Measurements from ENCODE around the gene CHRNA1. TPM values are rescaled to one million over a fixed set of nuclear protein-coding genes. Genes with fewer than 3 reads are reported as not detected.

CHRNA1 gene
- total and polyA plus RNA-seq, 4 donors: not detected

DNA sequence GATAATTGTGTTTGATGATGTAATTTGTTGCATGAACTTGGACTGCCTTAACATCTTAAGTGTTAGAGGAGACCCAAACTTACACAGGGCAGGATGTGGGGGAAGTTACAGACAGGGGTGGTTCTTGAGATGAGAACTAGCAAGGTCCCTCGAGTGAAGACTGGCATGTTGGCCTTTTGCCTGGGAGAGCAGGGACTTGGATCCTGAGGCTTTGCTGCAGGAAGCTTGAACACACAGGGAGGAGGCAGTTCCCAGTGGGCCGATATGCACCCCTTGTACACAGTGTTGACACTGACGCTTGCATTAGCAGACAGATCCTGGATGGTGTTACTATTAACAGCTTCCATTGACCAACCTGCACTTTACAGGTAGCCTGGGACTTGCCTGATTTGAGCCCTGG is 47.5 kb downstream of the CHRNA1 start:
- no peak for TF ChIP-seq HNF4G (IDR thresholded peaks at IDR 0.05)
- TF ChIP-seq, protein P1, sequence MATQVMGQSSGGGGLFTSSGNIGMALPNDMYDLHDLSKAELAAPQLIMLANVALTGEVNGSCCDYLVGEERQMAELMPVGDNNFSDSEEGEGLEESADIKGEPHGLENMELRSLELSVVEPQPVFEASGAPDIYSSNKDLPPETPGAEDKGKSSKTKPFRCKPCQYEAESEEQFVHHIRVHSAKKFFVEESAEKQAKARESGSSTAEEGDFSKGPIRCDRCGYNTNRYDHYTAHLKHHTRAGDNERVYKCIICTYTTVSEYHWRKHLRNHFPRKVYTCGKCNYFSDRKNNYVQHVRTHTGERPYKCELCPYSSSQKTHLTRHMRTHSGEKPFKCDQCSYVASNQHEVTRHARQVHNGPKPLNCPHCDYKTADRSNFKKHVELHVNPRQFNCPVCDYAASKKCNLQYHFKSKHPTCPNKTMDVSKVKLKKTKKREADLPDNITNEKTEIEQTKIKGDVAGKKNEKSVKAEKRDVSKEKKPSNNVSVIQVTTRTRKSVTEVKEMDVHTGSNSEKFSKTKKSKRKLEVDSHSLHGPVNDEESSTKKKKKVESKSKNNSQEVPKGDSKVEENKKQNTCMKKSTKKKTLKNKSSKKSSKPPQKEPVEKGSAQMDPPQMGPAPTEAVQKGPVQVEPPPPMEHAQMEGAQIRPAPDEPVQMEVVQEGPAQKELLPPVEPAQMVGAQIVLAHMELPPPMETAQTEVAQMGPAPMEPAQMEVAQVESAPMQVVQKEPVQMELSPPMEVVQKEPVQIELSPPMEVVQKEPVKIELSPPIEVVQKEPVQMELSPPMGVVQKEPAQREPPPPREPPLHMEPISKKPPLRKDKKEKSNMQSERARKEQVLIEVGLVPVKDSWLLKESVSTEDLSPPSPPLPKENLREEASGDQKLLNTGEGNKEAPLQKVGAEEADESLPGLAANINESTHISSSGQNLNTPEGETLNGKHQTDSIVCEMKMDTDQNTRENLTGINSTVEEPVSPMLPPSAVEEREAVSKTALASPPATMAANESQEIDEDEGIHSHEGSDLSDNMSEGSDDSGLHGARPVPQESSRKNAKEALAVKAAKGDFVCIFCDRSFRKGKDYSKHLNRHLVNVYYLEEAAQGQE (IDR thresholded peaks at IDR 0.05): no peak
- no peak for TF ChIP-seq SP1 (IDR thresholded peaks at IDR 0.05)
- no peak for TF ChIP-seq RAD21 (IDR thresholded peaks at IDR 0.05)
- Histone ChIP-seq H3K4me1 (ENCODE audit: control insufficient read depth in 4 of 4, insufficient read depth in 4 of 4, low read length in 3 of 4) (no peaks in the 10 kb centered on the region), H3K9me3 (ENCODE audit: control insufficient read depth in 4 of 4, low read length in 3 of 4) (no peaks in the 10 kb centered on the region), H3K27ac (ENCODE audit: low read depth in 1 of 2, low read length in 2 of 2) (no peak overlapping the region), H3K9ac (ENCODE audit: low read depth in 1 of 2, low read length in 2 of 2) (no peak overlapping the region), H3K27me3 (ENCODE audit: control insufficient read depth in 4 of 4, insufficient read depth in 4 of 4, low read length in 3 of 4) (no peaks in the 10 kb centered on the region), H3K4me3 (ENCODE audit: low read depth in 1 of 3, low read length in 3 of 3) (no peak overlapping the region), H3K36me3 (ENCODE audit: control insufficient read depth in 4 of 4, insufficient read depth in 3 of 4, low read depth in 1 of 4, low read length in 3 of 4) (no peaks in the 10 kb centered on the region)
- WGBS: 64% methylated on average over 3 of the region's 3 CpGs
- DNase-seq (ENCODE audit: low spot score): no peak

- H3K4me3 ChIP-seq (ENCODE audit: low read depth in 1 of 3, low read length in 3 of 3): no peak overlapping the region
- H3K27ac ChIP-seq (ENCODE audit: low read depth in 1 of 2, low read length in 2 of 2): no peak overlapping the region
- no peaks in the 10 kb centered on the region for H3K4me1 ChIP-seq (ENCODE audit: control insufficient read depth in 4 of 4, insufficient read depth in 4 of 4, low read length in 3 of 4)
- H3K36me3 ChIP-seq (ENCODE audit: control insufficient read depth in 4 of 4, insufficient read depth in 3 of 4, low read depth in 1 of 4, low read length in 3 of 4): no peaks in the 10 kb centered on the region
- no peaks in the 10 kb centered on the region for H3K9me3 ChIP-seq (ENCODE audit: control insufficient read depth in 4 of 4, low read length in 3 of 4)
- 93% methylated on average over 2 of the region's 2 CpGs for WGBS
- TF ChIP-seq ZBTB33 (IDR thresholded peaks at IDR 0.05) (no peak), TAF1 (conservative IDR thresholded peaks at IDR 0.05) (no peak), FOXA1 (IDR thresholded peaks at IDR 0.05) (no peak), RXRA (IDR thresholded peaks at IDR 0.05) (no peak), EGR1 (IDR thresholded peaks at IDR 0.05; ENCODE audit: low read depth in 2 of 2) (no peak), RAD21 (IDR thresholded peaks at IDR 0.05) (no peak), HNF4G (IDR thresholded peaks at IDR 0.05) (no peak), GABPA (IDR thresholded peaks at IDR 0.05 in 1 of 2, conservative IDR thresholded peaks at IDR 0.05 in 1 of 2) (no peak), FOXA2 (IDR thresholded peaks at IDR 0.05) (no peak), NR2F2 (IDR thresholded peaks at IDR 0.05) (no peak), ATF3 (IDR thresholded peaks at IDR 0.05) (no peak), JUND (IDR thresholded peaks at IDR 0.05) (no peak), SP1 (IDR thresholded peaks at IDR 0.05) (no peak), YY1 (IDR thresholded peaks at IDR 0.05) (no peak), HNF4A (conservative IDR thresholded peaks at IDR 0.05) (no peak)
- TF ChIP-seq, protein P2, sequence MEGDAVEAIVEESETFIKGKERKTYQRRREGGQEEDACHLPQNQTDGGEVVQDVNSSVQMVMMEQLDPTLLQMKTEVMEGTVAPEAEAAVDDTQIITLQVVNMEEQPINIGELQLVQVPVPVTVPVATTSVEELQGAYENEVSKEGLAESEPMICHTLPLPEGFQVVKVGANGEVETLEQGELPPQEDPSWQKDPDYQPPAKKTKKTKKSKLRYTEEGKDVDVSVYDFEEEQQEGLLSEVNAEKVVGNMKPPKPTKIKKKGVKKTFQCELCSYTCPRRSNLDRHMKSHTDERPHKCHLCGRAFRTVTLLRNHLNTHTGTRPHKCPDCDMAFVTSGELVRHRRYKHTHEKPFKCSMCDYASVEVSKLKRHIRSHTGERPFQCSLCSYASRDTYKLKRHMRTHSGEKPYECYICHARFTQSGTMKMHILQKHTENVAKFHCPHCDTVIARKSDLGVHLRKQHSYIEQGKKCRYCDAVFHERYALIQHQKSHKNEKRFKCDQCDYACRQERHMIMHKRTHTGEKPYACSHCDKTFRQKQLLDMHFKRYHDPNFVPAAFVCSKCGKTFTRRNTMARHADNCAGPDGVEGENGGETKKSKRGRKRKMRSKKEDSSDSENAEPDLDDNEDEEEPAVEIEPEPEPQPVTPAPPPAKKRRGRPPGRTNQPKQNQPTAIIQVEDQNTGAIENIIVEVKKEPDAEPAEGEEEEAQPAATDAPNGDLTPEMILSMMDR (IDR thresholded peaks at IDR 0.05; ENCODE audit: low read depth, low read length, missing input control): no peak
- TF ChIP-seq, protein P1 (IDR thresholded peaks at IDR 0.05): no peak
- no peak for DNase-seq (ENCODE audit: low spot score)
- H3K9ac ChIP-seq (ENCODE audit: low read depth in 1 of 2, low read length in 2 of 2): no peak overlapping the region
- H3K27me3 ChIP-seq (ENCODE audit: control insufficient read depth in 4 of 4, insufficient read depth in 4 of 4, low read length in 3 of 4): no peaks in the 10 kb centered on the region
Measured at GRCh38 chr2:174713686-174714085, 50.6 kb downstream of the CHRNA1 start.
